Measurements from ENCODE around the gene NSRP1.
"Not testable (repeated sequence)": the region's sequence is repeated elsewhere in the genome, so short reads cannot be mapped to it uniquely, and the experiment has no call there.

DNA sequence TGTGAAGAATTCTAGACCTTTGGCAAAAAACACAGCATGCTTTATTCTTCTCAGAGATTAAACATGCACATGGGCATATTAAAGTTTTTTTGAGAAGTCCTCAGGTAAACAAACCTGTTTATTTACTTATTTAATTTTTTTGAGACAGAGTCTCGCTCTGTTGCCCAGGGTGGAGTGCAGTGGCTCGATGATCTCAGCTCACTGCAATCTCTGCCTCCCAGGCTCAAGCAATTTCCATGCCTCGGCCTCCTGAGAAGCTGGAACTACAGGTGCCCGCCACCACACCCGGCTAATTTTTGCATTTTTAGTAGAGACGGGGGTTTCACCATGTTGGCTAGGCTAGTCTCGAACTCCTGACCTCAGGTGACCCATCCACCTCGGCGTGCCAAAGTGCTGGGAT lies 84.0 kb downstream of the NSRP1 start:
- TF ChIP-seq, protein P1, sequence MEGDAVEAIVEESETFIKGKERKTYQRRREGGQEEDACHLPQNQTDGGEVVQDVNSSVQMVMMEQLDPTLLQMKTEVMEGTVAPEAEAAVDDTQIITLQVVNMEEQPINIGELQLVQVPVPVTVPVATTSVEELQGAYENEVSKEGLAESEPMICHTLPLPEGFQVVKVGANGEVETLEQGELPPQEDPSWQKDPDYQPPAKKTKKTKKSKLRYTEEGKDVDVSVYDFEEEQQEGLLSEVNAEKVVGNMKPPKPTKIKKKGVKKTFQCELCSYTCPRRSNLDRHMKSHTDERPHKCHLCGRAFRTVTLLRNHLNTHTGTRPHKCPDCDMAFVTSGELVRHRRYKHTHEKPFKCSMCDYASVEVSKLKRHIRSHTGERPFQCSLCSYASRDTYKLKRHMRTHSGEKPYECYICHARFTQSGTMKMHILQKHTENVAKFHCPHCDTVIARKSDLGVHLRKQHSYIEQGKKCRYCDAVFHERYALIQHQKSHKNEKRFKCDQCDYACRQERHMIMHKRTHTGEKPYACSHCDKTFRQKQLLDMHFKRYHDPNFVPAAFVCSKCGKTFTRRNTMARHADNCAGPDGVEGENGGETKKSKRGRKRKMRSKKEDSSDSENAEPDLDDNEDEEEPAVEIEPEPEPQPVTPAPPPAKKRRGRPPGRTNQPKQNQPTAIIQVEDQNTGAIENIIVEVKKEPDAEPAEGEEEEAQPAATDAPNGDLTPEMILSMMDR (IDR thresholded peaks at IDR 0.05), result not testable (repeated sequence)
- TF ChIP-seq POLR2A (IDR thresholded peaks at IDR 0.05), result not testable (repeated sequence)
